Endothelial cell (in vitro differentiated cells): Measurements from ENCODE around the gene MAB21L2. TPM values are rescaled to one million over a fixed set of nuclear protein-coding genes. Genes with fewer than 3 reads are reported as not detected.
"Not testable (repeated sequence)": the region's sequence is repeated elsewhere in the genome, so short reads cannot be mapped to it uniquely, and the experiment has no call there.

Source experiments
- DNase-seq: peaks from one replicate; pipeline ENCODE4 v3.0.0; 2021; ENCODE audit warnings: low spot score
- H3K27ac Mint-ChIP-seq: one replicate; pipeline ENCODE4 v1.8.0; 2021; ENCODE audit warnings: mixed read lengths, inconsistent platforms; ENCODE audit not compliant: unreplicated experiment
- H3K27me3 Mint-ChIP-seq: one replicate; pipeline ENCODE4 v1.8.0; 2021; ENCODE audit warnings: mild to moderate bottlenecking, moderate library complexity, mixed read lengths, inconsistent platforms; ENCODE audit not compliant: unreplicated experiment
- H3K36me3 Mint-ChIP-seq: one replicate; pipeline ENCODE4 v1.8.0; 2021; ENCODE audit warnings: mild to moderate bottlenecking, low read depth, mixed read lengths, inconsistent platforms; ENCODE audit not compliant: unreplicated experiment
- H3K4me1 Mint-ChIP-seq: one replicate; pipeline ENCODE4 v1.8.0; 2021; ENCODE audit warnings: mild to moderate bottlenecking, mixed read lengths, inconsistent platforms; ENCODE audit not compliant: unreplicated experiment
- H3K4me3 Mint-ChIP-seq: one replicate; pipeline ENCODE4 v1.8.0; 2021; ENCODE audit warnings: mild to moderate bottlenecking, mixed read lengths, inconsistent platforms; ENCODE audit not compliant: unreplicated experiment
- H3K9me3 Mint-ChIP-seq: one replicate; pipeline ENCODE4 v1.8.0; 2021; ENCODE audit warnings: mixed read lengths, inconsistent platforms; ENCODE audit not compliant: unreplicated experiment
- total RNA-seq: library from RNA; stranded (reverse); fragmentation: NEBNext Ultra II Directional; extraction: Animal tissue kit (Norgen Biotek cat#: 25700); gene quantifications from one replicate; pipeline ENCODE4 v1.2.1, GENCODE V29; 2021; ENCODE audit not compliant: unreplicated experiment
- TF ChIP-seq, protein P1 (sequence below): fragments of 200-600 bp; sonication (generic); IDR thresholded peaks from one replicate; pipeline ENCODE4 v1.5.0; 2021; ENCODE audit warnings: antibody characterized with exemption; ENCODE audit not compliant: unreplicated experiment

MAB21L2 gene
- total RNA-seq, 1 donor from 2014 or later = not detected

DNA sequence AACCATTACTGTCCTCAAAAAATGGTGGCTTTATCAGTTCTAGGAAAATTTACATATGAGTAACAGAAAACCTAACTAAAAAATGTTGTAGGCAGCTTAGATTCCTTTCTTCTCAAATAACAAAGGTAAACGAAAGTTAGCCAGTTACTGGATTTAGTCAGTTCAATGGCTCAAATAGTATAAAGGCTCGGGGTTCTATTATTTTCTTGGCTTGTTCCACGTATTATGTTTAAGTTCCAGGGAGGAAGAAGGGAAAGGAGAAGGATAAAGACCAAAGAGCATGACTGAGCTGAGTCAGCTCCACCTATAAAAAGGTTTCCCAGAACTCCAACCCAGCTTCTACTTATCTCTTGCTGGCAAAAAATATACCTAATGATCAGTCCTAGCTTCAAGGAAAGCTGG, 41.0 kb upstream of the MAB21L2 start:
- Mint-ChIP-seq H3K27me3 (no peaks in the 10 kb centered on the region), H3K9me3 (no peaks in the 10 kb centered on the region), H3K4me3 (no peak overlapping the region), H3K36me3 (no peaks in the 10 kb centered on the region), H3K4me1 (peaks cover 8% of the 10 kb centered on the region), H3K27ac (no peak overlapping the region)
- TF ChIP-seq, protein P1, sequence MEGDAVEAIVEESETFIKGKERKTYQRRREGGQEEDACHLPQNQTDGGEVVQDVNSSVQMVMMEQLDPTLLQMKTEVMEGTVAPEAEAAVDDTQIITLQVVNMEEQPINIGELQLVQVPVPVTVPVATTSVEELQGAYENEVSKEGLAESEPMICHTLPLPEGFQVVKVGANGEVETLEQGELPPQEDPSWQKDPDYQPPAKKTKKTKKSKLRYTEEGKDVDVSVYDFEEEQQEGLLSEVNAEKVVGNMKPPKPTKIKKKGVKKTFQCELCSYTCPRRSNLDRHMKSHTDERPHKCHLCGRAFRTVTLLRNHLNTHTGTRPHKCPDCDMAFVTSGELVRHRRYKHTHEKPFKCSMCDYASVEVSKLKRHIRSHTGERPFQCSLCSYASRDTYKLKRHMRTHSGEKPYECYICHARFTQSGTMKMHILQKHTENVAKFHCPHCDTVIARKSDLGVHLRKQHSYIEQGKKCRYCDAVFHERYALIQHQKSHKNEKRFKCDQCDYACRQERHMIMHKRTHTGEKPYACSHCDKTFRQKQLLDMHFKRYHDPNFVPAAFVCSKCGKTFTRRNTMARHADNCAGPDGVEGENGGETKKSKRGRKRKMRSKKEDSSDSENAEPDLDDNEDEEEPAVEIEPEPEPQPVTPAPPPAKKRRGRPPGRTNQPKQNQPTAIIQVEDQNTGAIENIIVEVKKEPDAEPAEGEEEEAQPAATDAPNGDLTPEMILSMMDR = no peak
- no peak for DNase-seq

DNA sequence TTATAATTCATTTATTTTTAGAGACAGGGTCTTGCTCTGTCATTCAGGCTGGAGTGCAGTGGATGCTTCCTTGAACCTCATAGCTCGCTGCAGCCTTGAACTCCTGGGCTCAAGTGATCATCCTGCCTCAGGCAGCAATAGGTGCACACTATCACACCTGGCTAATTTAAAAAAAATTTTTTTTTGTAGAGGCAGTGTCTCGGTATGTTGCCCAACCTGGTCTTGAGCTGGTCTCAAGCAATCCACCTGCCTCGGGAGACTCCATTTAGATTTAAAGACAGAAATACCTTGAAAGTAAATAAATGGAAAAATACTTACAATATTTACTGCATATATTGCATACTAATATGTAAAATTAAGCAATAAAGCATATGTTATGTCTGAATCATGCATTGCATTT, 40.3 kb upstream of the MAB21L2 start:
- TF ChIP-seq, protein P1 = no peak
- no peak for DNase-seq
- H3K4me1 Mint-ChIP-seq = peaks cover 8% of the 10 kb centered on the region
- H3K36me3 Mint-ChIP-seq = no peaks in the 10 kb centered on the region
- H3K27me3 Mint-ChIP-seq = no peaks in the 10 kb centered on the region
- no peak overlapping the region for H3K27ac Mint-ChIP-seq
- no peak overlapping the region for H3K4me3 Mint-ChIP-seq
- no peaks in the 10 kb centered on the region for H3K9me3 Mint-ChIP-seq

DNA sequence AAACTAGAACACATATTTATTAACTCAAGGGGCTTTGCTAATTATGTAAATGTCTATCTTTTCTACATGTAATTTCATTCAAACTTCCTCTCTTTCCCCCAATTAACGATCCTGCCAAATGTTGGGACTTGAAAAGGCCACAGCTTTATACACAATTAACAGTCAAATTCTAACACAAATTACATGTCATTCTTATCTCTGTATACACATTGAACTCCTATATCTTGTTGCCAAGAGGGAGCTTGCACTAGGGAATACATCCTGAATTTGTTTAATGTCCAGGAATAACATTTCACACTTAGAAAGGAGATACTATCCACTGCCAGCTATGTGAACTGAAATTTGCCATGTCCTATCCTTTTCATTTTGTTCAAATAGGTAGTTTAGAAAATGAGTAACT, 38.9 kb upstream of the MAB21L2 start:
- TF ChIP-seq, protein P1 = no peak
- Mint-ChIP-seq H3K9me3 (no peaks in the 10 kb centered on the region), H3K36me3 (no peaks in the 10 kb centered on the region), H3K27me3 (no peaks in the 10 kb centered on the region), H3K27ac (no peak overlapping the region), H3K4me3 (no peak overlapping the region), H3K4me1 (peaks cover 8% of the 10 kb centered on the region)
- no peak for DNase-seq

DNA sequence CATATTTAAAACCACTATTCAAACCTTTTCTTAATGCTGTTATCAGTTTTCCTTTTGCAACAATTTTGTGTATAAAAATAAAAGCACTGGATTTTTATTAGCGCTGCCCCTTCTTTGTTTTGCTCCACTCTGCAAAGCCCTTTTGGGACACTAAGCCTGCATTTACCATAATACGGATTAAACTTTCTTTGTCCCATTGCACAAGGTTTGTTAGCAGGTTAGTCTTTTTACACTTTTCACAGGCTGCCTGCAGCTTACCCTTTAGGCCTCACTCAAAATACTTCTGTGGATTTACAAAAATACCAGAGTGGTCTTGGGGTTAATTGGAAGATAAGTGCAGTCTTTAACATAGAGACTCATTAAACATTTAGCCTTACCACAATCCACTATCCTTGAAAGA, 35.7 kb upstream of the MAB21L2 start:
- TF ChIP-seq, protein P1 = no peak
- peaks cover 2% of the 10 kb centered on the region for H3K4me1 Mint-ChIP-seq
- no peak overlapping the region for H3K27ac Mint-ChIP-seq
- H3K36me3 Mint-ChIP-seq = no peaks in the 10 kb centered on the region
- H3K27me3 Mint-ChIP-seq = no peaks in the 10 kb centered on the region
- H3K9me3 Mint-ChIP-seq = no peaks in the 10 kb centered on the region
- no peak overlapping the region for H3K4me3 Mint-ChIP-seq
- no peak for DNase-seq

DNA sequence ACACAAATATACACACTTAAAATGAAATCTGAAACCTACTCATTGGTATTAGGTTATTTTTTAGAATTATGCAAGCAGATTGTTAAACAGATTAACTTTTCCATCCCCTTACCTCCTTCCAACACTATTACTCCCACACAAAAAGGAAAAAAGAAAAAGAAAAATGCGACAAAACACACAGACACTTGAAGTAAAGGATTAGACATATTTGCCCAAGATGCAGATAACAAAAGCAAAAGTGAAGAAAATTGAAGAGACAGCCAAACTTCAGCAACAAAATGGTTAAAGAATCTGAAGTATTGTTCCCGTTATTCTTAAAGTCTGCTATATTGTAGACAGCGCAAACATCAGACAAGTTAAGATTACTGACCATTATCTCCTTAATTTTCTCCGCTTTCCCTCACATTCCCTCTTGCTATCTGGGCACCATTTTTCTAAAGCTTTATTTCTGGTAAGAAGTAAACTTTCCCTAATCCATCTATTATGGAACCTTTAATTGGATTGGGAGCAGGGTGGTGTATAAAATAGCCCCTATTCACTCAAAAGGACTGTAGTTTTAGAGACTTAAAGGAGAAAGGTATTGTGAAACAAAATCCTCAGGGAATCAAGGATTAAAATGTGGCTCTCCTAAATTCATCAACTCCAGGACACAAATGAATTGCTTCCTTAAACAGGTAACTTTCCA, 34.7 kb upstream of the MAB21L2 start:
- TF ChIP-seq, protein P1 = no peak
- Mint-ChIP-seq H3K27ac (no peak overlapping the region), H3K9me3 (no peaks in the 10 kb centered on the region), H3K4me1 (peaks cover 2% of the 10 kb centered on the region), H3K27me3 (no peaks in the 10 kb centered on the region), H3K4me3 (no peak overlapping the region), H3K36me3 (no peaks in the 10 kb centered on the region)
- DNase-seq = no peak

DNA sequence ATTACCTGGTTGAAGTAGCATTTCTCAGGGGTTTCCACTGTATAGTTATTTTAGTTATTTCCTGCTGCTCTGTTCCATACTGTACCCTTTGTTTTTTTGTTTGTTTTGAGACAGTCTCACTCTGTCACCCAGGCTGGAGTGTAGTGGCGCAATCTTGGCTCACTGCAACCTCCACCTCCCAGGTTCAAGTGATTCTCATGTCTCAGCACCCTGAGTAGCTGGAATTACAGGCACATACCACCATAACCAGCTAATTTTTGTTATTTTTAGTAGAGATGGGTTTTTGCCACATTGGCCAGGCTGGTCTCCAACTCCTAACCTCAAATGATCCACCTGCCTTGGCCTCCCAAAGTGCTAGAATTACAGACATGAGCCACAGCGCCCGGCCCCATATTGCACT, 24.1 kb upstream of the MAB21L2 start:
- not testable (repeated sequence) for H3K9me3 Mint-ChIP-seq, H3K36me3 Mint-ChIP-seq, DNase-seq, H3K27me3 Mint-ChIP-seq, H3K4me1 Mint-ChIP-seq, H3K4me3 Mint-ChIP-seq
- peak overlapping the region; percentile 48 for H3K27ac Mint-ChIP-seq
